CD14-positive monocyte (primary cell): Measurements from ENCODE around the gene MAFG. TPM values are rescaled to one million over a fixed set of nuclear protein-coding genes. Genes with fewer than 3 reads are reported as not detected.

Experiments used
- DNase-seq, 3 donors: peaks; one replicate each; pipeline ENCODE4 v3.0.0-alpha.2; 2011 to 2022
- H2AFZ ChIP-seq: 2 replicates; pipeline ENCODE4 v1.6.0; 2012; ENCODE audit warnings: mild to moderate bottlenecking, low read depth, low read length, inconsistent platforms; ENCODE audit not compliant: insufficient read depth, poor library complexity, severe bottlenecking
- H3K27ac ChIP-seq, 2 donors: 1 replicate in 1 of 2; 2 replicates in 1 of 2; pipeline ENCODE4 v1.5.1; 2012 to 2013; ENCODE audit warnings: low read length in 2 of 2, control low read depth in 1 of 2, inconsistent platforms in 1 of 2, low read depth in 1 of 2, mild to moderate bottlenecking in 1 of 2
- H3K27me3 ChIP-seq, 2 donors: one replicate each; pipeline versions ENCODE4 v1.6.0 to v1.6.1; 2011 to 2013; ENCODE audit warnings: low read length in 2 of 2; ENCODE audit not compliant: control insufficient read depth in 2 of 2, insufficient read depth in 2 of 2
- H3K36me3 ChIP-seq, 2 donors: replicated peaks in 1 of 2; 1 replicate in 1 of 2; 2 replicates in 1 of 2; pipeline versions ENCODE4 v1.5.1 to v1.6.1; 2012 to 2013; ENCODE audit warnings: low read length in 2 of 2, control low read depth in 1 of 2, inconsistent platforms in 1 of 2, mild to moderate bottlenecking in 1 of 2; ENCODE audit not compliant: insufficient read depth in 2 of 2, control insufficient read depth in 1 of 2
- H3K4me1 ChIP-seq, 2 donors: 1 replicate in 1 of 2; 2 replicates in 1 of 2; pipeline versions ENCODE4 v1.5.1 to v1.6.1; 2012 to 2013; ENCODE audit warnings: low read length in 2 of 2, control low read depth in 1 of 2, inconsistent platforms in 1 of 2, mild to moderate bottlenecking in 1 of 2, moderate library complexity in 1 of 2; ENCODE audit not compliant: insufficient read depth in 2 of 2, control insufficient read depth in 1 of 2
- H3K4me2 ChIP-seq: replicated peaks from 2 replicates; pipeline ENCODE3; 2012; ENCODE audit warnings: low read length, moderate library complexity, mild to moderate bottlenecking; ENCODE audit not compliant: poor library complexity, severe bottlenecking; ENCODE audit errors: extremely low read depth
- H3K4me3 ChIP-seq, 3 experiments: fragments of 200-600 bp in 1 of 3; sonication (generic) in 1 of 3; replicated peaks in 1 of 3; 1 replicate in 2 of 3; 2 replicates in 1 of 3; pipeline ENCODE4 v1.5.1; 2011 to 2013; ENCODE audit warnings: low read length in 3 of 3, mild to moderate bottlenecking in 3 of 3, control low read depth in 2 of 3, low read depth in 2 of 3, inconsistent platforms in 1 of 3, moderate library complexity in 1 of 3
- H3K79me2 ChIP-seq: 2 replicates; pipeline ENCODE4 v1.6.0; 2012; ENCODE audit warnings: mild to moderate bottlenecking, control low read depth, inconsistent platforms, low read length, moderate library complexity; ENCODE audit not compliant: insufficient read depth
- H3K9ac ChIP-seq: 2 replicates; pipeline ENCODE4 v1.6.0; 2017; ENCODE audit warnings: low read length, mild to moderate bottlenecking; ENCODE audit not compliant: insufficient read depth, poor library complexity, severe bottlenecking
- H3K9me3 ChIP-seq, 2 donors: replicated peaks in 1 of 2; 1 replicate in 1 of 2; 2 replicates in 1 of 2; pipeline versions ENCODE4 v1.5.1 to v1.6.1; 2012 to 2013; ENCODE audit warnings: low read length in 2 of 2, control low read depth in 1 of 2; ENCODE audit not compliant: control insufficient read depth in 1 of 2, insufficient read depth in 1 of 2
- H4K20me1 ChIP-seq: 2 replicates; pipeline ENCODE4 v1.6.0; 2012; ENCODE audit warnings: mild to moderate bottlenecking, low read length, control low read depth, moderate library complexity; ENCODE audit not compliant: insufficient read depth
- H3K27ac Mint-ChIP-seq, 7 donors: one replicate each; pipeline ENCODE4 v1.8.0; 2020; ENCODE audit warnings: mild to moderate bottlenecking in 7 of 7, mixed read lengths in 7 of 7, moderate library complexity in 6 of 7, inconsistent platforms in 2 of 7
- H3K27me3 Mint-ChIP-seq, 3 donors: one replicate each; pipeline ENCODE4 v1.8.0; 2021 to 2022; ENCODE audit warnings: low read depth in 3 of 3, mild to moderate bottlenecking in 3 of 3, mixed read lengths in 3 of 3, moderate library complexity in 3 of 3, inconsistent platforms in 1 of 3
- H3K36me3 Mint-ChIP-seq, 2 donors: one replicate each; pipeline ENCODE4 v1.8.0; 2020; ENCODE audit warnings: mixed read lengths in 2 of 2, inconsistent platforms in 1 of 2, mild to moderate bottlenecking in 1 of 2
- H3K4me1 Mint-ChIP-seq: one replicate; pipeline ENCODE4 v1.8.0; 2020; ENCODE audit warnings: mild to moderate bottlenecking, mixed read lengths
- H3K4me3 Mint-ChIP-seq, 2 donors: one replicate each; pipeline ENCODE4 v1.8.0; 2020; ENCODE audit warnings: mild to moderate bottlenecking in 2 of 2, mixed read lengths in 2 of 2, moderate library complexity in 1 of 2
- H3K9me3 Mint-ChIP-seq, 7 donors: one replicate each; pipeline ENCODE4 v1.8.0; 2020 to 2022; ENCODE audit warnings: mixed read lengths in 7 of 7, mild to moderate bottlenecking in 6 of 7, moderate library complexity in 6 of 7, inconsistent platforms in 2 of 7
- CTCF ChIP-seq: fragments of 200-600 bp; IDR thresholded peaks from one replicate; pipeline ENCODE4 v1.8.0; 2022; ENCODE audit warnings: antibody characterized with exemption, mild to moderate bottlenecking
- WGBS: methylation state at CpG from one replicate; pipeline ENCODE4 v1.1.5; 2013; ENCODE audit warnings: missing lambda C conversion rate; ENCODE audit not compliant: insufficient coverage; 5-methylcytosine and 5-hydroxymethylcytosine counted together
- intact Hi-C, 2 donors: fragments of 100-400 bp; cut with micrococcal nuclease; formaldehyde crosslinking; loops; one replicate each; pipeline versions ENCODE4 v1.15.0 to v1.15.1; 2023
- polyA plus RNA-seq, 3 donors: library from polyadenylated mRNA; depleted of rRNA in 1 of 3; unstranded in 2 of 3; stranded (reverse) in 1 of 3; fragments of 300-500 nt in 2 of 3; fragments of >200 nt in 1 of 3; fragmentation: Illumina TruSeq in 2 of 3; gene quantifications; 1 replicate in 2 of 3; 2 replicates in 1 of 3; pipeline ENCODE4 v1.2.3, GENCODE V29; 2012 to 2021

The MAFG gene
- polyA plus RNA-seq, 3 donors, result 7.4 to 66.0 (median 7.6) TPM

GRCh38 chr17:81899514-81900166 is 27.9 kb downstream of the MAFG start:
- Histone ChIP-seq H3K79me2 (peaks cover 5% of the 10 kb centered on the region), H3K36me3 (peaks cover 38 to 66% of the 10 kb centered on the region in 2 donors), H2AFZ (no peak overlapping the region), H3K27me3 (peaks cover 3 to 20% of the 10 kb centered on the region in 2 donors), H3K27ac (no peak overlapping the region), H4K20me1 (peaks cover 27% of the 10 kb centered on the region), H3K4me3 (no peak overlapping the region), H3K4me2 (no peak overlapping the region), H3K4me1 (peaks cover 0 to 12% of the 10 kb centered on the region in 2 donors), H3K9me3 (no peaks in the 10 kb centered on the region), H3K9ac (no peak overlapping the region)
- no peak overlapping the region for H3K27ac Mint-ChIP-seq
- no peak overlapping the region for H3K4me3 Mint-ChIP-seq
- intact Hi-C loops, result no loop called here
- H3K9me3 Mint-ChIP-seq, result peaks cover 0 to 12% (median 0%) of the 10 kb centered on the region in 7 donors
- TF ChIP-seq CTCF, result no peak
- no peak for DNase-seq
- peaks cover 2% of the 10 kb centered on the region for H3K4me1 Mint-ChIP-seq
- WGBS, result 94% methylated on average over 22 of the region's 22 CpGs
- peaks cover 19 to 33% (median 21%) of the 10 kb centered on the region in 3 donors for H3K27me3 Mint-ChIP-seq
- H3K36me3 Mint-ChIP-seq, result peaks cover 63 to 75% of the 10 kb centered on the region in 2 donors

GRCh38 chr17:81898885-81899284 is 28.6 kb downstream of the MAFG start:
- Histone ChIP-seq H3K27me3 (peaks cover 3 to 20% of the 10 kb centered on the region in 2 donors), H3K4me1 (peaks cover 0 to 12% of the 10 kb centered on the region in 2 donors), H3K79me2 (peaks cover 11% of the 10 kb centered on the region), H2AFZ (no peak overlapping the region), H3K4me2 (no peak overlapping the region), H3K9ac (no peak overlapping the region), H3K27ac (no peak overlapping the region), H3K4me3 (no peak overlapping the region), H3K9me3 (no peaks in the 10 kb centered on the region), H4K20me1 (peaks cover 27% of the 10 kb centered on the region), H3K36me3 (peaks cover 40 to 64% of the 10 kb centered on the region in 2 donors)
- Mint-ChIP-seq H3K4me1 (peaks cover 2% of the 10 kb centered on the region), H3K4me3 (no peak overlapping the region), H3K27me3 (peaks cover 19 to 33% (median 21%) of the 10 kb centered on the region in 3 donors), H3K27ac (no peak overlapping the region), H3K36me3 (peaks cover 62 to 72% of the 10 kb centered on the region in 2 donors), H3K9me3 (peaks cover 0 to 12% (median 0%) of the 10 kb centered on the region in 7 donors)
- DNase-seq, result no peak
- TF ChIP-seq CTCF, result no peak
- WGBS, result 100% methylated on average over 9 of the region's 9 CpGs
- intact Hi-C loops, result no loop called here
